T47D (cell line): Measurements from ENCODE around the gene PLD5.
"Not testable (repeated sequence)": the region's sequence is repeated elsewhere in the genome, so short reads cannot be mapped to it uniquely, and the experiment has no call there.

ENCODE experiments used
- DNase-seq, 2 experiments: peaks; one replicate each; pipeline versions ENCODE4 v3.0.0 to v3.0.0-alpha.2; 2011 to 2012; ENCODE audit warnings: low read depth in 1 of 2, low spot score in 1 of 2
- JUND ChIP-seq: IDR thresholded peaks from 2 replicates; pipeline ENCODE4 v1.6.1; 2012; ENCODE audit warnings: low read depth
- in situ Hi-C: cut with HindIII; loops from 2 replicates; pipeline ENCODE4 v1.10.0; 2016; ENCODE audit warnings: low sequenced_read_pairs, low pct_unique_long_range_greater_than_20kb

The PLD5 gene

GRCh38 chr1:242391896-242392295 lies 132.6 kb downstream of the PLD5 start:
- TF ChIP-seq JUND: no peak
- in situ Hi-C loops: no loop called here
- DNase-seq: no peak

- peak in 1 of 2 experiments; percentile 40 for DNase-seq
- in situ Hi-C loops: not testable (repeated sequence)
These were observed 148.4 kb downstream of the PLD5 start for GRCh38 chr1:242376121-242376520.

GRCh38 chr1:242350446-242350845 lies 174.1 kb downstream of the PLD5 start:
- in situ Hi-C loops, DNase-seq: not testable (repeated sequence)

- DNase-seq: no peak
- in situ Hi-C loops: no loop called here
- no peak for TF ChIP-seq JUND
These were observed 174.9 kb downstream of the PLD5 start for GRCh38 chr1:242349636-242350035.

- in situ Hi-C loops: not testable (repeated sequence)
- DNase-seq: peak in 1 of 2 experiments; percentile 33
These were observed 193.6 kb downstream of the PLD5 start for GRCh38 chr1:242330865-242331264.

GRCh38 chr1:242327381-242327780 lies 197.1 kb downstream of the PLD5 start:
- DNase-seq, in situ Hi-C loops: not testable (repeated sequence)

GRCh38 chr1:242321981-242322380 lies 202.5 kb downstream of the PLD5 start:
- DNase-seq: peak in 1 of 2 experiments; percentile 26
- in situ Hi-C loops: not testable (repeated sequence)

GRCh38 chr1:242318140-242318539 lies 206.4 kb downstream of the PLD5 start:
- no peak for TF ChIP-seq JUND
- no peak for DNase-seq
- in situ Hi-C loops: no loop called here

- in situ Hi-C loops, DNase-seq: not testable (repeated sequence)
These were observed 209.6 kb downstream of the PLD5 start for GRCh38 chr1:242314865-242315264.

GRCh38 chr1:242314085-242314649 lies 210.3 kb downstream of the PLD5 start:
- DNase-seq, in situ Hi-C loops: not testable (repeated sequence)

- in situ Hi-C loops, DNase-seq: not testable (repeated sequence)
These were observed 215.8 kb downstream of the PLD5 start for GRCh38 chr1:242308681-242309080.

GRCh38 chr1:242293781-242294180 lies 230.7 kb downstream of the PLD5 start:
- DNase-seq, in situ Hi-C loops: not testable (repeated sequence)

- in situ Hi-C loops, DNase-seq: not testable (repeated sequence)
These were observed 236.4 kb downstream of the PLD5 start for GRCh38 chr1:242288067-242288466.

GRCh38 chr1:242282758-242283485 lies 241.6 kb downstream of the PLD5 start:
- DNase-seq, in situ Hi-C loops: not testable (repeated sequence)

GRCh38 chr1:242278406-242278805 lies 246.1 kb downstream of the PLD5 start:
- DNase-seq, in situ Hi-C loops: not testable (repeated sequence)

GRCh38 chr1:242276769-242277168 lies 247.7 kb downstream of the PLD5 start:
- in situ Hi-C loops, DNase-seq: not testable (repeated sequence)

- DNase-seq, in situ Hi-C loops: not testable (repeated sequence)
These were observed 257.5 kb downstream of the PLD5 start for GRCh38 chr1:242267004-242267403.

- in situ Hi-C loops, DNase-seq: not testable (repeated sequence)
These were observed 260.1 kb downstream of the PLD5 start for GRCh38 chr1:242264419-242264818.
